Neural cell (in vitro differentiated cells): Measurements from ENCODE around the gene CBL. TPM values are rescaled to one million over a fixed set of nuclear protein-coding genes. Genes with fewer than 3 reads are reported as not detected.
A peak's percentile ranks its signal among the peaks of the same experiment; 100 is the strongest.

Experiments
- H2AFZ ChIP-seq: fragments of 200-600, 300-800 bp; sonication (generic), shearing (Covaris generic); 2 replicates; pipeline ENCODE4 v1.6.0; 2014; ENCODE audit warnings: low read depth, mild to moderate bottlenecking, antibody characterized with exemption, low read length, moderate library complexity
- H3F3A ChIP-seq: fragments of 200-600 bp; shearing (Covaris generic); 2 replicates; pipeline ENCODE4 v1.6.1; 2016; ENCODE audit warnings: mild to moderate bottlenecking, moderate library complexity, mixed read lengths, antibody characterized with exemption, low read length; ENCODE audit not compliant: insufficient read depth, poor library complexity, severe bottlenecking
- H3K27ac ChIP-seq: fragments of 200-600, 300-800 bp; sonication (generic), shearing (Covaris generic); 2 replicates; pipeline ENCODE4 v1.5.1; 2014; ENCODE audit warnings: mild to moderate bottlenecking, low read length, moderate library complexity
- H3K27me3 ChIP-seq: fragments of 300-800, 200-600 bp; sonication (generic), shearing (Covaris generic); 2 replicates; pipeline ENCODE4 v1.6.0; 2014; ENCODE audit warnings: mild to moderate bottlenecking, low read depth, low read length, moderate library complexity; ENCODE audit not compliant: insufficient read depth
- H3K36me3 ChIP-seq: fragments of 300-800, 200-600 bp; sonication (generic), shearing (Covaris generic); 2 replicates; pipeline ENCODE4 v1.5.1; 2014; ENCODE audit warnings: mild to moderate bottlenecking, antibody characterized with exemption, low read length, moderate library complexity; ENCODE audit not compliant: insufficient read depth
- H3K4me2 ChIP-seq: fragments of 300-800, 200-600 bp; sonication (generic), shearing (Covaris generic); 2 replicates; pipeline ENCODE4 v1.6.0; 2014; ENCODE audit warnings: mild to moderate bottlenecking, low read length
- H3K4me3 ChIP-seq: fragments of 300-800, 200-600 bp; sonication (generic), shearing (Covaris generic); 2 replicates; pipeline ENCODE4 v1.5.1; 2014; ENCODE audit warnings: mild to moderate bottlenecking, low read length, moderate library complexity
- H3K79me2 ChIP-seq: fragments of 200-600 bp; shearing (Covaris generic); replicated peaks from 2 replicates; pipeline ENCODE4 v1.6.0; 2014; ENCODE audit warnings: mild to moderate bottlenecking, low read length, moderate library complexity; ENCODE audit not compliant: insufficient read depth
- H3K9ac ChIP-seq: fragments of 300-800, 200-600 bp; sonication (generic), shearing (Covaris generic); 2 replicates; pipeline ENCODE4 v1.6.1; 2016; ENCODE audit warnings: mild to moderate bottlenecking, low read length, mixed read lengths
- H3K9me2 ChIP-seq: fragments of 200-600 bp; shearing (Covaris generic); 2 replicates; pipeline ENCODE4 v1.6.1; 2016; ENCODE audit warnings: mild to moderate bottlenecking, low read length, mixed read lengths; ENCODE audit not compliant: insufficient read depth
- H3K9me3 ChIP-seq: fragments of 200-600, 300-800 bp; sonication (generic), shearing (Covaris generic); 2 replicates; pipeline ENCODE4 v1.6.1; 2016; ENCODE audit warnings: mild to moderate bottlenecking, mixed run types, low read length, moderate library complexity, mixed read lengths
- H4K20me1 ChIP-seq: fragments of 200-600 bp; shearing (Covaris generic); 2 replicates; pipeline ENCODE4 v1.6.1; 2016; ENCODE audit warnings: mild to moderate bottlenecking, mixed run types; ENCODE audit not compliant: insufficient read depth
- CTCF ChIP-seq: fragments of 450-650 bp; IDR thresholded peaks from 2 replicates; pipeline ENCODE4 v1.5.1; 2014; ENCODE audit warnings: antibody characterized with exemption, mild to moderate bottlenecking, moderate library complexity; ENCODE audit not compliant: poor library complexity, severe bottlenecking
- EP300 ChIP-seq: fragments of 450-650 bp; conservative IDR thresholded peaks from 2 replicates; pipeline ENCODE4 v1.6.1; 2014; ENCODE audit warnings: antibody characterized with exemption, mild to moderate bottlenecking, moderate library complexity; ENCODE audit not compliant: poor library complexity, severe bottlenecking
- EZH2 ChIP-seq: fragments of 200-600, 300-800 bp; shearing (Covaris generic), sonication (generic); IDR thresholded peaks from 2 replicates; pipeline ENCODE4 v1.6.1; 2014; ENCODE audit warnings: antibody characterized with exemption, low read length, borderline replicate concordance, mild to moderate bottlenecking; ENCODE audit not compliant: insufficient read depth, poor library complexity, severe bottlenecking
- MXI1 ChIP-seq: fragments of 450-650 bp; conservative IDR thresholded peaks from 2 replicates; pipeline ENCODE4 v1.6.1; 2014; ENCODE audit warnings: antibody characterized with exemption, mild to moderate bottlenecking; ENCODE audit not compliant: poor library complexity, severe bottlenecking
- POLR2AphosphoS5 ChIP-seq: IDR thresholded peaks from 2 replicates; pipeline ENCODE4 v1.6.1; 2012
- RAD21 ChIP-seq: fragments of 450-650 bp; conservative IDR thresholded peaks from 2 replicates; pipeline ENCODE4 v1.6.1; 2014; ENCODE audit warnings: antibody characterized with exemption, mild to moderate bottlenecking, moderate library complexity
- REST ChIP-seq: IDR thresholded peaks from 2 replicates; pipeline ENCODE4 v1.6.1; 2012; ENCODE audit warnings: borderline replicate concordance
- SMC3 ChIP-seq: fragments of 450-650 bp; conservative IDR thresholded peaks from 2 replicates; pipeline ENCODE4 v1.6.1; 2014; ENCODE audit warnings: antibody characterized with exemption, mild to moderate bottlenecking, moderate library complexity; ENCODE audit not compliant: poor library complexity
- TAF1 ChIP-seq: IDR thresholded peaks from 2 replicates; pipeline ENCODE4 v1.6.1; 2012; ENCODE audit warnings: low read depth
- polyA plus RNA-seq: library from polyadenylated mRNA; depleted of rRNA; stranded (reverse); fragments of >200 nt; gene quantifications from 2 replicates; pipeline ENCODE4 v1.2.3, GENCODE V29; 2014

CBL gene
- polyA plus RNA-seq, 1 donor from 2014 or later = 10.5 TPM

GRCh38 chr11:119322921-119323531 lies 116.9 kb downstream of the CBL start:
- Histone ChIP-seq H3K36me3 (no peaks in the 10 kb centered on the region), H3K9ac (no peak overlapping the region), H3K79me2 (no peaks in the 10 kb centered on the region), H3K9me2 (no peaks in the 10 kb centered on the region), H4K20me1 (no peaks in the 10 kb centered on the region), H3K27ac (no peak overlapping the region), H3K4me3 (no peak overlapping the region), H3K9me3 (no peaks in the 10 kb centered on the region), H2AFZ (no peak overlapping the region), H3F3A (no peaks in the 10 kb centered on the region), H3K27me3 (no peaks in the 10 kb centered on the region), H3K4me2 (no peak overlapping the region)
- no peak for TF ChIP-seq TAF1
- TF ChIP-seq CTCF = no peak
- TF ChIP-seq POLR2AphosphoS5 = no peak
- TF ChIP-seq RAD21 = no peak
- TF ChIP-seq EZH2 = no peak
- no peak for TF ChIP-seq EP300
- no peak for TF ChIP-seq SMC3
- no peak for TF ChIP-seq MXI1
- TF ChIP-seq REST = no peak

- Histone ChIP-seq H3K4me2 (no peak overlapping the region), H4K20me1 (no peaks in the 10 kb centered on the region), H3K4me3 (no peak overlapping the region), H3F3A (no peaks in the 10 kb centered on the region), H3K9me3 (no peaks in the 10 kb centered on the region), H3K36me3 (no peaks in the 10 kb centered on the region), H3K27me3 (no peaks in the 10 kb centered on the region), H3K27ac (no peak overlapping the region), H2AFZ (no peak overlapping the region), H3K9ac (no peak overlapping the region), H3K9me2 (no peaks in the 10 kb centered on the region), H3K79me2 (no peaks in the 10 kb centered on the region)
- TF ChIP-seq SMC3 = peak; percentile 58
- TF ChIP-seq RAD21 = peak; percentile 64
- peak; percentile 68 for TF ChIP-seq CTCF
- no peak for TF ChIP-seq REST
These were observed 117.4 kb downstream of the CBL start for GRCh38 chr11:119323532-119324033.
